Activated gamma-delta T cell treated with Interleukin-2 at 50 U/mL for 16 hours (primary cell): ENCODE measurements around the gene IL23R.

ENCODE experiments used
- DNase-seq: peaks from one replicate; pipeline ENCODE4 v3.0.0-alpha.2; 2020

IL23R gene

DNA sequence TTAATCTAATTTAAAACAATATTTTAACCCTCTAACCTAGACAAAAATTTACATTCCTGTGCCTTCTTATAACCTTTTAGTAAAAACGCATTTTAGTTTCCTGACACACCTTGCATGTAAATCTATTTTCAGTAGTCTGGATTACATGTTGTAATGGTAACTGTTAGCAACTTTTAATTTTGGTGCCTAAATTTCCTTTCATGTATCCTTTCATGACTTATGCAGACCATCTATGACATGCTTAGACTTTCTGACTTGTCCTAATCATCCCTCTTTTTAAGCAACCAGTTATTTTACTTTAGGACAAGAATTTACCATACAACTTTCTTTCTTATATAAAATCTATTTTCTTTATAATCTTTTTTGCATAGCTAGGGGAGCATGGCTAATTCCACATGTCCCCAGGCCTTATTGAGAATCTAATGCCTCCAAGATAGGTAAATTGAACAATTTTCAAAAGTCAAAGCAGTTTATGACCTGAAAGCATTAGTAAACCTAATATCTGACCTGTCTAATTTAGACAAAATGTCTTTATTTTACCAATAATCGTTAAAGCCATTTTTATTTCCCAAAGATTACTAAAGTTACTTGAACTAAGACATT, 83.9 kb downstream of the IL23R start:
- DNase-seq: no peak

DNA sequence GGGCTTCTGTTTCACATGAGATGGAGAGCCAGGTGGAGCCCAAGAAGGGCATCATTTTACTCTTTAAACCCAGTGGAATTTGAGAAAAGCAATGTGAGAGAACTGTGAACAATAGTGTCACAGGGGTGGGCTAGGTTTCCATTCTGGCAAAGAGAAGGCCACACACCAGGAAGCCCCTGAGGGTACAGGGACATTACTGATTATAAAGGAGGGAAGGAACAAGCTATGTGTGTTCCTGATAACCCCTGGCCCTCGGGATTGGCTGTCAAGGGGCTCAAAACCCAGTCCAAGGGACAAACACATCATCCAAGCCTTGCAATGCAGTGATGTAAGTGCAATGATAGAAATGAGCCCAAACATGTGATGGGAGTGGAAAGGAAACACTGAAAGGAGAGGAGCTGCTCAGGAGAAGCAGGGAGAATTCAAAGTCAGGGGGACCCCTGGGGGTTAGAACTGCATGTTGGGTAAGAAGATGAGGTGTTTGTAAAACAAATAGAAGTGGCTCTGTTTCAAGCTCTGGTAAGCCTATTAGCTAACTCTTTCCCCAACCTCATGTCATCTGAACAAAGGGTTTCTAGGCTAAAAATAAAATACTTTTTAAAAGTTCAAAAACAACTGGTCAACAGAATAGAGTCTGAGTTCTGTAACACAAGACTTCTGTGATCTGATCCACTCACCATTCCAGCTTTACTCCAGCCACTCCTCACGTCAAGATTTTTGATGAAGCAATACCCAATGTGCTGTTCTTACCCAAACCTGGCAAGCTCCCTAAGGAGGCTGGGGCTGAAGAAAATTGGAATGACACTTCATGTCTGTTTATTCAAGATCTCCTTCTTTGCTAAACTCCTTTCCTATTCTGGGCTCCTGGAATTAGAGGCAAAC, 90.3 kb downstream of the IL23R start:
- no peak for DNase-seq

DNA sequence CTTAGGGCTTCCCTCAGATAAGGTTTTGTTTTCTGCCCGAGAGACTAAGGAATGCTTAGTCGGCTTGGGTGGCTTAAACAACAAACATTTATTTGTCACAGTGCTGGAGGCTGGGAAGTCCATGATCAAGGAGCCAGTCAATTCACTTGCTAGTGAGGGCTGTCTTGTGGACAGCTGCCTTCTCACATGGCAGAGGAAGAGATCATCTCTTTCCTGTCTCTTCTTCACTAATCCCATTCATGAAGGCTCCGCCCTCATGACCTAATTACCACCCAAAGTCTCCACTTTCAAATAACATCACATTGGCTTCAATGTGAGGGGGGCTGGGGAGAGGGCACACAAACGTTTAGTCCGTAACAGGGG, 90.9 kb downstream of the IL23R start:
- no peak for DNase-seq

DNA sequence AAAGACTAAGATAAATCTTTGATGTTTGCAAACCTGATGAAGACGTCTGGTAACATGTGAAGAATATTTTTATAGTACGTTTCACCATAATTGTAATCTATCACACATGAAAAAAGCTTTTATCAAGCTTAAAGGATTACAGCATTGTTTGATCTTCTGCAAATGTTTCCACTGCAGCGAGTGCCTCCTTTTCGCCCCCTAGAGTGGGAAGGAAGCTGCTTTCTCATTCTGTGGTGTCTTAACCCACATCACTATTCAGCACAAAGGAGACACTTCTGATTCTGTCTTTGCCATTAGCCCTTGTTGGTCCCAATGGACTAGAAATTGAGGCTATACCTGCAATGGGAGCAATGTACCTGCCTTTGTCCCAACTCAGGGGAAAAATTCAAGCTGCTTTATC, 95.4 kb downstream of the IL23R start:
- peak; percentile 28 for DNase-seq

DNA sequence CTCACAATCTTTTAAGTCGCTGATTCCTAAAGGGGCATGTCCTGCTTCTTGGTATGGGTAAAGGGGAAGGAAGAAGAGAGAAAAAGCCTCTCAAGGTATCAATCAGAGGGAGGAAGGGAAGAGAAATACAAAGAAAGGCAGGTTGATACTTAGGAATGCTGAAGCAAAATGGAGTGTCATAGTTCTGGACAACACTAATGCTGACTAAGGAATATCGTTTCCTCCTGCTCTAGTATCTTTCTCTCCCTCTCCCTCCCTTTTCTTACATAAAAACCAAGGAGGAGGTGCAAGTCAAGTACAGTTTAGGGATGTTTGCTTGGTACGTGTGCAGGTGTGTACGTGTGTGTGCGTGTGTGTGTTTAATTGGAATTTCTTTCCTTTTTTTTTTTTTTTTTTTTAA, 96.5 kb downstream of the IL23R start:
- no peak for DNase-seq

DNA sequence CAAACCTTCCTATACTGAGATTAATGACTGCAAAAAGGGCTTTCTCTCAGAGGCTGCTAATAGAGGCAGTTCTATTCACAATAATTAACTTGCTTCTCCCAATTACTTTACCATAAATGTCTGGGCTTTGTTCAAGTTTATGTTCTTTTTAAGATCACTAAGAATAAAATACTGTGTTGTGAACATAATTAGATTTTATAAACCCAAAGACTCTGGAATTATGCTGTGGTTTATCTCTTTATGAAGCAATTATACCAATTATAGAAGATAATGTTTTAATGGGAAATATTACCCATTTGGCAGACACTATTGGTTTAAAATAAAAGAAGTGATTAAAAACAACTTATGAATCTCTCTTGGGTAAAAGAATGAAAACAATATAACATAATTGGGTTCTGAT, 97.9 kb downstream of the IL23R start:
- DNase-seq: no peak

DNA sequence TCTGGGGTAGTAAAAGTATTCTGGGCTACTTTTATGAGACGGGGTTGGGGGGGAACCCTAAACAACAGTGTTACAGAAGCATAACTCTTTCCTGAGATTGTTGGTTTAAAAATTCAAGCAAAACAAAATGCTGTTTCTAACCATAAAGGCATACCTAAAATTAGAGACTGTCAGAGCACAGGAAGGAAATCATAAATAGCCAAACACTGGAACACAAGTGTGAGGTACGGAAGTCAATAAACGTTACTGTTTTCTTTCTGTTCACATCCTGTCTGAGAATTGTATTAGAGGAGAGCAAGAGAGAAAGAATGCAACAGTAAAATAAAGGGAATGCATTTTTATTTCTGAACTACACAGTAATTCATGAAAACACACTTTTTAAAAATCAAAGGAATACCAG, 98.6 kb downstream of the IL23R start:
- DNase-seq: no peak

DNA sequence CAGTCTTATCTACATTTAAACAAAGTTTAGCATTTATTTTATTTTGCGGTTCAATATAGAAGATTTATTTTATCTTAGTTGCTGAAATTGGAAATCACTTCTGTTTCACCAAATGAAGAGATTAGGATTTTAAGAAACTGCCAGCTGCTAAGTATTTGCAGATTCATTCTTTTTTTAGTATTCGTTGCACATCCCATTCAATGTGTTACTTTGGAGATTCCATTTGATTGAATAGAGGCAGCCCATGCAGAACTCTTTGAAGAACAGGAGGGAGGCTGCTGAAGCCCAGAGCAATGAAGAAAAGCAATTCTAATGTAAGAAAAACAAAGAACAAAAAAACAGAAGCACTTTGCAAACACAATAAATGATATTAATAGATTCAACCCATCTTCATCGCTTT, 102.8 kb downstream of the IL23R start:
- DNase-seq: no peak

DNA sequence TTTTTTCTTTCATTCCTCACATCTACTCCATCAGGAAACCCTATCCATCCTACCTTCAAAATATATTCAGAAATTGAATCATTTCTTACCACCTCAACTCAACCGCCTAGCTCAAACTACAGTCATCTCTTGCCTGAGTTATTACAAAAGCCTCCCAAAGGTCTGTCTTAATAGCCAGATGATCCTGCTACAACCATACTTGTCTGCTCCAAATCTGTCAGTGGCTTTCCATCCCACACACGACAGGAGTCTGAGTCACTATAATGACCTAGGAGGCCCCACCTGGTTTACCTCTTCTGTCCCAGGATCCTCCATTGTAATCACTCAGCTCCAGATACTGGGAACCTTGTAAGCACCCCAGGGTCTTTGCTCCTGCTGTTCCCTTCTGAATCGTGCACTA, 104.3 kb downstream of the IL23R start:
- DNase-seq: no peak

DNA sequence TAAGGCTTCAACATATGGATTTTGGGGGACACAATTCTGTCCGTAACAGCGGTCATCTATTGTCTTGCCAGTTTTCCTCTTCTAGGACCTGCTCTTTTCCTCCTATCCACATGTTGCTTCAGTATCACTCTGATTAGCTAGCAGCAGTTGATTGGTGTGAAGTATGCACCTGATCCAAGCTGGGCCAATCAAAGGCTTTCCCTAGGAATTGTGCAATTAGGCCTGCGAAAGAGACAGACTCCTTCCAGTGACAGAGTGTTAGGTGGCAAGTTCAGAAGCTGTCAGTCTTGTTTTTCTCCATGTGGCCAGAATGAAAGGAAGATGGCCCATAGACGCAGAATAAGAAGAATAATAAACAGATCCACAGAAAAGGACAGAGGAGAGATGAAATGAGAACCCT, 107.3 kb downstream of the IL23R start:
- DNase-seq: no peak

DNA sequence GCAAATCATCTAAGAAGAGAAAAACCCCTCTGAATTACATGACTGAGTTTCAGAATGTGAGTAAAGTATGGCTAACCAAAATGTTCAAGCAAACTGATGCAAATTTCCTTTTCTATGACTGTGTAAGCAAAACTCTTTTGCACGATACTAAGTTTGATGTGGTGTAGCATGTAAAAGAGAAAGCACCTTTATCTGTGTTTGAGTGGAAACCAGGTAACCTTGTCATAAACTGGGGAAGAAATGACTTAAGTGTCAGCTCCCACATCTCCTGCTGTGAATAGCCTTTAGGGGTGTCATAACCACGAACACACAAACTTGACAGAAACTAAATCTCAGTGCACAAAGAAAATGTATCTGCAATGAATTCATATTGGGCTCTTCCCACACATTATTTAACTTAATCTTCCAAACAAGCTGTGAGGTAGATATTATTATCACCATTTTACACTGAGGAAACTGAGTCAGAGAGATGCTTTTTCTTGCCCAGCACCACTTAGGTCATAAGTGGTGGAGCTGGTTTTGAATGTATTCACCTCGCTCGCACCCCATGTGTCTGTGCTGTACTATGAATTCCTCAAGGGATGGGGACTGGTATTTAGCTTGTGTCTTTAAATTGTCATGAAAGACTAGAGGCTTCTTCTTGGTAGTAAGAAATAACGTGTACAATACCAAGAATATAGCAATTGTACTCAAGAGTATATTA, 108.5 kb downstream of the IL23R start:
- peak; percentile 8 for DNase-seq

DNA sequence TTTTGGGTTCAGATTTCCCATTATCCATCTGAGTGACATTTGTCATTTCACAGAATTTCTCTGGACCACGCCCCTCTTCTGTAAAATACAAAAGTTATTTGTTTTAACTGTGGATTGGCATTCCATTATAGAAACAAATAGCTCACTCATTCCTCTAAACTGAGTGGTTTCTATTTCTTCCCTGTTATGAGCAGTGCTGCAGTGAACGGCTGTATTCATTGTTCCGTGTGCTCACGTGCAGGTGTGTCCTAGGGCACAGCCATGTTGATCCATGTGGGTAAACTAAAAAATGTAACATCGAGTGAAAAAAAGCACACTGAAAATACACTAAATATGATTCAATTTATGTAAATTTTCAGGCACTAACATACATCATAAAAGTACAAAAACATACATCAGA, 114.4 kb downstream of the IL23R start:
- no peak for DNase-seq

DNA sequence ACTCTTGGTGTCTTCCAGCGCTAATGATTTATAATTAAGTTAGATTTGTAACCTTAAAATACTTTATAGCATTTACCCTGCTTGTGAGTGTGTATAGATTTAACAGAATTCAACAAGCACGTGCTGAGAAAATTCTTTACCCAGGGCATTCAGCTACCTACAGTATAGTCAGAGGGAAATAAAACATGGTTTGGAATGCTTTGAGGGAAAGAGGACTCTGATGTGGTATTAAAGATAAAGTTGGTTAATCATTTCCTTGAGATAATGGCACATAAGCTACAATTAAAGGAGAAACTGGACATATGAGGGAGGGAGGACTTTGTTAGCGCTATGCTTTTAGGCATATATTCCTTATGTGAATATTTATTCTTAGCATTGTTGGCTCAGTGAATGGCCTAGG, 115.0 kb downstream of the IL23R start:
- DNase-seq: no peak

DNA sequence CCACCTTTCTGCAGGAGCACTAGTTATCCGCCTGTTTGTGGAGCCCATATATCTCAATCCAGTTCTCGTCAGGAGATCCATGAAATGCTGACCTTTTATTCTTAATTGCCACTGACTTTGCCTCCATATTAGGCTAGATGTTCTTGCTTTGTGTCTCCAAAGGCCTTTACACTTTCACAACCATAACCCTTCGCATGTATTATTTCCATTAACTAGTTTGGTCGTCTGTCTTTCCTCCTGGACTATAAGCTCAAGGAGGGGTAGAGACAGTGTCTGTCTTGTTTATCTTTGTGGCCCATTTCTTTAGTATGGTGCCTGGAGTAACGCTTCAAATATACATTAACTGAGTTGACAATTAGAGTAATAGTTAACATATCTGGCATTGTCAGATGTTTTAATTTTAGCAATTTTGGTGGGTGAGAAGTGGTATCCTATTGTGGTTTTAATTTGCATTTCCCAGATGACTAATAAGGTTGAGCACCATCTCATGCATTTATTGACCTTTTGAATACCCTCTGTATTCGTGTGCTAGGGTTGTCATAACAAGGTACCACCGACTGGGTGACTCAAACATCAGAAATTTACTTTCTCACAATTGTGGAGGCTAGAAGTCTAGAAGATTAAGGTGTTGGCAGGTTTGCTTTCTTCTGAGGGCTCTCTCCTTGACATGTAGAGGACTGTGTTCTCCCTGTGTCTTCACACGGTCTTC, 119.7 kb downstream of the IL23R start:
- no peak for DNase-seq

DNA sequence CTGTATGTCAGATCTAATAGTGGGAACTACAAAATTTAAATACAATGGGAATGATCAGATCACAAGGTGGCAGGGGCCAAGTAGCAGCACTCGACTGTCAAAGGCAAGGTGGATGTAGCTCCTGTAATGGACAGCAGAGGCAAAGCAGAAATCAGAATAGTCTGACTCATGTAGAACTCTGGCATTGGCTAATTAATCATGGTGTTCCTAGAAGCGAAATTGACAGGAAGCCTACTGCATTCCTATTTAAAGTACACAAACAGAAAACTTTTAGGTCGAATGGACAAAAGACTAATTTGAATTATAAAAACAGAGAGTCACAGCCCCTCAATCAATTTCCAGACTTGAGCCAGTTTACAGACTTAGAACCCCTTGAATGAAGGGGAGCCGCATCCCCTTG, 124.0 kb downstream of the IL23R start:
- no peak for DNase-seq

DNA sequence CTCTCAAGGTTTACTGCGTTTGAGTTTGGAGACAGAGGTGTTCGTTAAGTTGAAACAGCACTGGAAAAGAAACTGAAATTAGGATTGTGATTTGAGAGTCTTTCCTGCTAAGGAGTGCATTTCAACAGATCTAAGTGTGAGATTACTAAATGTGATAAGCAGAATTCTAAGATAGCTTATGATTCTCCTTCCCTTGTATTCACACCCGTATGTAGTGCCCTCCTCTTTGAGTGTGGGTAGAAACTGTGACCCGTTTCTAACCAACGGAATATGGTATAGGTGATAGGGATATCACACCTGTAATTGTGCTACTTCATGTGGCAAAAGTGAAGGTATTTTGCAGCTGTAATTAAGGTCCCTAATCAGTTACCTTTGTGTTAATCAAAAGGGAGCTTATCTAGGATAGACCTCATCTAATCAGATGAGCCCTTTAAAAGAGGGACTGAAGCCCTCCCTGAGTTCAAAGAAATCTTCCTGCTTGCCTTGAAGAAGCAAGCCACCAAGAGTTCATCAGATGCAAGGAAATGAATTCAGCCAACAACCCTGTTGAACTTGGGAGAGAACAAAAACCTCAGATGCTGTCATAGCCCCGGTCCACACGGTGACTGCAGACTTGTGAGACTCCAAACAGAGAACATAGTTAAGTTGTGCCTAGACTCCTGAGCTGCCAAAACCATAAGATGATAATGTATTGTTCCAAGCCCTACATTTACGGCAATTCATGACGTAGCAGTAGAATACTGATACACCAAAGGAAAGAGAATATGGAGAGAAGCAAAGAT, 128.8 kb downstream of the IL23R start:
- DNase-seq: no peak

DNA sequence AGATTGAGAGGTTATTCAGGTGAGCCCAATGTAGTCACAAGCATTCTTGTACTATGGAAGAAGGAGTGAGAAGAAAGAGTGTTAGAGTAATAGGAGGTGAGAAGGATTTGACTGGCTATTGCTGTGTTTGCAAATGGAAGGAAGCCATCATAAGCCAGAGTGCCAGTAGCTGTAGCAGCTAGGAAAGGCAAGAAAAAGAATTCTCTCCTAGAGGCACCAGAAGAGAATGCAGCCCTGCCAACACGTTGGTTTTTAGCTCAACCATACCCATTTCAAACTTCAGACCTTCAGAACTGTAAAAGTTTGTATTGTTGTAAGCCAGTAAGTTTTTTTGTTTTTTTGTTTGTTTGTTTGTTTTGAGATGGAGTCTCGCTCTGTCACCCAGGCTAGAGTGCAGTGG, 132.5 kb downstream of the IL23R start:
- DNase-seq: no peak

DNA sequence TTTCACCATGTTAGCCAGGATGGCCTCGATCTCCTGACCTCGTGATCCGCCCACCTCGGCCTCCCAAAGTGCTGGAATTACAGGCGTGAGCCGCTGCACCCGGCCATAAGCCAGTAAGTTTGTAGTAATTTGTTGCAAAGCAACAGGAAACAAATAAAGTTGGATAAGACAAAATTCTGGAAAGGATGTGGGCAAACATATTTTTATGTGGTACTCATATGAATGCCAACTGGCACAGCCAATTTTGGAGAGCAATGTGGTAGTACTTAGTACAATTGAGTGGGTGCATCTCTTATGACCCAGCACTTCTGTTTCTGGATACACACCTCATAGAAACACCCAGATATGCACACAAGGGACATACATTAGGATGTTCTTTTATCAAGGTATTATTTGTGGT, 133.0 kb downstream of the IL23R start:
- no peak for DNase-seq

DNA sequence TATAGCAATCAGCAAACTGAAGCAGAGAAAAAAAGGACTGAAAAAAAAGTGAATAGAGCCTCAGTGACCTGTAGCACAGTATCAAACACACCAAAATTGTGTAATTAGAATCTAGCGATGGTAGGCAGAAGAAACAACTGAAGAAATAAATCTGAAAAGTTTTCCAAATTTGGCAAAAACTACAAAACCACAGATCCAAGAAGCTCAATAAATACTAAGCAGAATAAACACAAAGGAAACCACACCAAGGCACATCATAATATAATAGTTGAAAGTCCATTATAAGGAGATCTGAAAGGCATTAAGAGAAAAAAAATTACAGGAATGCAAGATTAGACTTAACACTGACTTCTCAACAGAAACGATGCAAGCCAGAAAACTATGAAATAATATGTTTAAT, 134.3 kb downstream of the IL23R start:
- no peak for DNase-seq

DNA sequence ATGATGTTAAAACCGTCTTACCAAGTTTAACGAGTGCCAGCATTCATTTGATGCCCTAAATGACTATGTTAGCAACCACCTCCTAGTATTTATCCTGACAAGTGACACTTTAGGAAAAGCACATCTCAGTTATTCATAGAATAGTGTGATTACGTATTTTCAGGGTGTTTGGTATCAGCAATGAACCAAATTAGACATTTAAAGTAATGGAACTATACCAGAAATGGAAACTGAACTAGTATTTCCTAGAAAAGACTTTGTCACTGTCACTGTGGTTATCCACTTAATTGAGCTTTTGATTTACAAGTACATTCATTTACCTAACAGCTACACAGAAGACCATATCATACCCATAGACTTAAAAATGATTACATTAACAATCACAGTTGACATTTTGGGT, 137.8 kb downstream of the IL23R start:
- no peak for DNase-seq

DNA sequence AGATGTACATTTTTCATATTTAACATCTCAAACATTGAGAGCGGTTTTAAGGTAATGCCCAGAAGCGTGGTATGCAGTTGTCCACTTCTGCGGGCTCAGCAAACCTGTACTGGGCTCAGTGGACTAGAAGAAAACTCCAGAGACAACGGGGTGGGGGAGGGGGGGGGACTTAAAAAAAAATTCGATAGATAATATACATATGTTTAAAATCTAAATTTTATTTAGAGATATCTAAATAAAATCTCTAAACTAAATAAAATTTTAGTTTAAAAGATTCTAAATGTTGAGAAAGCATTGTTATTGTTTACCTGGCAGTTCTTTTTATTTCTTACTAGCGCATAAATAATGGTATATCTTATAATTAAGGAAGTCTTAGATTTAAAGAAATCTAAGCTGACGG, 140.3 kb downstream of the IL23R start:
- no peak for DNase-seq

DNA sequence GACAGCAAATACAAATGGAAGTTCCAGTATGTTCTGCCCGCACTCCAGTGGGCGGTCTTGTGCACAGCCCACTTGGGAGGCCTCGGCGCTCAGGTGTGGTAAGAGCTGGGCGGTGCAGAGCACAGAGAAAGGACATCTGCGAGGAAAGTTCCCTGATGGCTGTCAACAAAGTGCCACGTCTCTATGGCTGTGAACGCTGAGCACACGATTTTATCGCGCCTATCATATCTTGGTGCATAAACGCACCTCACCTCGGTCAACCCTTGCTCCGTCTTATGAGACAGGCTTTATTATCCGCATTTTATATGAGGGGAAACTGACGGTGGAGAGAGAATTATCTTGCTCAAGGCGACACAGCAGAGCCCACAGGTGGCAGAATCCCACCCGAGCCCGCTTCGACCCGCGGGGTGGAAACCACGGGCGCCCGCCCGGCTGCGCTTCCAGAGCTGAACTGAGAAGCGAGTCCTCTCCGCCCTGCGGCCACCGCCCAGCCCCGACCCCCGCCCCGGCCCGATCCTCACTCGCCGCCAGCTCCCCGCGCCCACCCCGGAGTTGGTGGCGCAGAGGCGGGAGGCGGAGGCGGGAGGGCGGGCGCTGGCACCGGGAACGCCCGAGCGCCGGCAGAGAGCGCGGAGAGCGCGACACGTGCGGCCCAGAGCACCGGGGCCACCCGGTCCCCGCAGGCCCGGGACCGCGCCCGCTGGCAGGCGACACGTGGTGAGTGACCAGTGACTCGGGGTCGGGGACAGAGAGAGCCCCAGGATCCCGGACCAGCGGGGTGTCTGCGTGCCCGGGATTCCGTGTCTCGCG, 141.2 kb downstream of the IL23R start, which contains the start of gene IL12RB2:
Gene IL12RB2, plus strand, starts transcription at position 623 of the 810 bp plus-strand sequence. CDS start 12,496 bp downstream, outside the sequence.
- peak; percentile 37 for DNase-seq
